GM12878 (cell line): ENCODE measurements around the gene PALLD. TPM values are rescaled to one million over a fixed set of nuclear protein-coding genes. Genes with fewer than 3 reads are reported as not detected.
A peak's percentile ranks its signal among the peaks of the same experiment; 100 is the strongest.

Source experiments
- ATAC-seq: fragments of 200-7000 bp; cut with Tn5 transposase; 3 replicates; pipeline ENCODE4 v1.9.1; 2020; ENCODE audit warnings: mild to moderate bottlenecking, moderate library complexity
- BruUV-seq: library from RNA; stranded (reverse); fragments of 400-500 nt; replicated peaks from 2 replicates; lab custom pipeline; 2021; lab: Mats Ljungman, UMichigan
- CTCF ChIA-PET: fragments of 300-600 bp; sonication (Branson Sonifier 250); formaldehyde crosslinking; extraction: SDS; loops from one replicate; lab custom pipeline; 2021; ENCODE audit warnings: inconsistent platforms; lab: Yijun Ruan, JAX
- POLR2A ChIA-PET: fragments of 350-600 bp; formaldehyde crosslinking; extraction: SDS; loops from one replicate; lab custom pipeline; 2021; ENCODE audit warnings: inconsistent platforms; lab: Charles Lee
- RAD21 ChIA-PET: fragments of 300-600 bp; sonication (Branson Sonifier 250); formaldehyde crosslinking; loops from one replicate; lab custom pipeline; 2023; ENCODE audit warnings: antibody characterized with exemption; ENCODE audit not compliant: unreplicated experiment; lab: Charles Lee
- SMC1A ChIA-PET: fragments of 300-600 bp; sonication (Branson Sonifier 250); formaldehyde crosslinking; loops from one replicate; lab custom pipeline; 2023; ENCODE audit not compliant: unreplicated experiment, uncharacterized antibody; lab: Charles Lee
- DNase-seq: peaks from one replicate; pipeline ENCODE4 v3.0.0-alpha.2; 2011; ENCODE audit warnings: low read depth, low spot score
- FAIRE-seq: peaks from 3 replicates; lab custom pipeline; 2011; peaks lifted over from hg19 to GRCh38; lab: Jason Lieb, UNC
- H2AFZ ChIP-seq: 2 replicates; pipeline ENCODE4 v1.6.0; 2011; ENCODE audit warnings: low read depth, low read length, control low read depth; ENCODE audit not compliant: control insufficient read depth
- H3K27ac ChIP-seq: 2 replicates; pipeline ENCODE4 v1.5.1; 2011; ENCODE audit warnings: control low read depth; ENCODE audit not compliant: control insufficient read depth, insufficient read depth
- H3K27me3 ChIP-seq, 2 experiments: replicated peaks in 1 of 2; 2 replicates each; pipeline versions ENCODE4 v1.6.0 to v1.6.1; 2011; ENCODE audit warnings: low read length in 1 of 2; ENCODE audit not compliant: control insufficient read depth in 2 of 2, insufficient read depth in 2 of 2
- H3K36me3 ChIP-seq, 2 experiments: 2 replicates each; pipeline ENCODE4 v1.5.1; 2011; ENCODE audit warnings: low read length in 1 of 2; ENCODE audit not compliant: control insufficient read depth in 2 of 2, insufficient read depth in 2 of 2
- H3K4me1 ChIP-seq: 2 replicates; pipeline ENCODE4 v1.6.1; 2011; ENCODE audit warnings: mild to moderate bottlenecking, low read length, moderate library complexity, mixed read lengths; ENCODE audit not compliant: control insufficient read depth, insufficient read depth
- H3K4me2 ChIP-seq: 2 replicates; pipeline ENCODE4 v1.6.0; 2011; ENCODE audit warnings: control low read depth; ENCODE audit not compliant: control insufficient read depth, insufficient read depth
- H3K4me3 ChIP-seq: fragments of 200-600 bp; sonication (generic); 2 replicates; pipeline ENCODE4 v1.5.1; 2016
- H3K79me2 ChIP-seq: 2 replicates; pipeline ENCODE4 v1.6.0; 2011; ENCODE audit warnings: low read length; ENCODE audit not compliant: control insufficient read depth, insufficient read depth
- H3K9ac ChIP-seq: 2 replicates; pipeline ENCODE4 v1.8.0; 2011; ENCODE audit warnings: low read length, control low read depth, mixed read lengths; ENCODE audit not compliant: control insufficient read depth, insufficient read depth
- H3K9me3 ChIP-seq: replicated peaks from 3 replicates; pipeline ENCODE4 v1.5.1; 2011; ENCODE audit warnings: mild to moderate bottlenecking, low read length; ENCODE audit not compliant: control insufficient read depth, insufficient read depth
- H4K20me1 ChIP-seq: 2 replicates; pipeline ENCODE4 v1.6.0; 2011; ENCODE audit not compliant: control insufficient read depth, insufficient read depth
- IKZF2 ChIP-seq, 2 experiments: fragments of 450-650 bp; IDR thresholded peaks; 2 replicates each; pipeline ENCODE4 v1.6.1; 2017; ENCODE audit warnings: mild to moderate bottlenecking in 2 of 2, moderate library complexity in 2 of 2
- MXI1 ChIP-seq: fragments of 150-350 bp; IDR thresholded peaks from 2 replicates; pipeline ENCODE4 v1.6.1; 2011; ENCODE audit warnings: low read depth, mild to moderate bottlenecking, inconsistent platforms, low read length, improper control_type of control experiment
- MYC ChIP-seq: IDR thresholded peaks from 2 replicates; pipeline ENCODE4 v1.6.1; 2011; ENCODE audit warnings: mild to moderate bottlenecking, low read length, moderate library complexity, inconsistent platforms; ENCODE audit not compliant: insufficient read depth, insufficient replicate concordance, insufficient read length, severe bottlenecking
- RAD51 ChIP-seq: fragments of 450-650 bp; IDR thresholded peaks from 2 replicates; pipeline ENCODE4 v1.6.1; 2016; ENCODE audit warnings: moderate library complexity, mild to moderate bottlenecking, inconsistent platforms
- SMAD5 ChIP-seq: IDR thresholded peaks from 2 replicates; pipeline ENCODE4 v1.6.1; 2016; ENCODE audit warnings: antibody characterized with exemption, low read depth
- SMC3 ChIP-seq: IDR thresholded peaks from 2 replicates; pipeline ENCODE4 v1.6.1; 2011; ENCODE audit warnings: low read length, improper control_type of control experiment, borderline replicate concordance
- YBX1 ChIP-seq: fragments of 450-650 bp; IDR thresholded peaks from 2 replicates; pipeline ENCODE4 v1.6.1; 2016; ENCODE audit warnings: antibody characterized with exemption
- ZNF622 ChIP-seq: fragments of 450-650 bp; IDR thresholded peaks from 2 replicates; pipeline ENCODE4 v1.6.1; 2017; ENCODE audit warnings: mild to moderate bottlenecking, inconsistent platforms
- WGBS: methylation state at CpG from one replicate; pipeline ENCODE4 v1.1.6; 2016; ENCODE audit warnings: low lambda C conversion rate; ENCODE audit not compliant: insufficient replicate concordance, insufficient coverage; ENCODE audit errors: missing lambda C conversion rate; 5-methylcytosine and 5-hydroxymethylcytosine counted together
- in situ Hi-C: fragments of 300-500 bp; cut with MboI; formaldehyde crosslinking; loops from 9 replicates; pipeline ENCODE4 v1.14.3; 2018; ENCODE audit warnings: mixed read lengths
- intact Hi-C: fragments of 100-400 bp; cut with micrococcal nuclease; formaldehyde crosslinking; loops from one replicate; pipeline ENCODE4 v1.14.2; 2022; ENCODE audit not compliant: unreplicated experiment
- polyA plus RNA-seq, 11 experiments: library from polyadenylated mRNA; depleted of rRNA in 4 of 11; unstranded in 6 of 11; stranded (reverse) in 5 of 11; fragments of >200 nt; fragmentation: Nextera tagmentation in 4 of 11; fragmentation: Illumina TruSeq in 1 of 11; extraction: Ambion mirVana in 4 of 11; extraction: Trizol in 1 of 11; gene quantifications; 1 replicate in 1 of 11; 2 replicates in 10 of 11; pipeline versions ENCODE4 v1.2.1 to v1.2.3, GENCODE V29; 2011 to 2016; ENCODE audit warnings: inconsistent platforms in 2 of 11, missing spikeins in 2 of 11, low read depth in 1 of 11
- total RNA-seq, 4 experiments: library from RNA; depleted of rRNA in 3 of 4; stranded (reverse); fragments of >200 nt in 3 of 4; fragmentation: Illumina TruSeq in 1 of 4; extraction: Trizol in 1 of 4; gene quantifications; 2 replicates each; pipeline versions ENCODE4 v1.2.1 to v1.2.3, GENCODE V29; 2013 to 2021
- TF ChIP-seq, protein P1 (sequence below): IDR thresholded peaks from 2 replicates; pipeline ENCODE4 v1.6.1; 2011; ENCODE audit warnings: low read depth, mild to moderate bottlenecking, low read length, moderate library complexity, borderline replicate concordance; ENCODE audit errors: extremely low read depth
- TF ChIP-seq, protein P2 (sequence below): IDR thresholded peaks from 2 replicates; pipeline ENCODE4 v1.6.1; 2011; ENCODE audit warnings: low read depth, low read length, improper control_type of control experiment, borderline replicate concordance

Gene PALLD
- total and polyA plus RNA-seq, 10 of the 15 experiments (the other 5 are each of a cell fraction or from before 2014, with no cell fraction given): 1.0 to 7.7 (median 1.7) TPM

DNA sequence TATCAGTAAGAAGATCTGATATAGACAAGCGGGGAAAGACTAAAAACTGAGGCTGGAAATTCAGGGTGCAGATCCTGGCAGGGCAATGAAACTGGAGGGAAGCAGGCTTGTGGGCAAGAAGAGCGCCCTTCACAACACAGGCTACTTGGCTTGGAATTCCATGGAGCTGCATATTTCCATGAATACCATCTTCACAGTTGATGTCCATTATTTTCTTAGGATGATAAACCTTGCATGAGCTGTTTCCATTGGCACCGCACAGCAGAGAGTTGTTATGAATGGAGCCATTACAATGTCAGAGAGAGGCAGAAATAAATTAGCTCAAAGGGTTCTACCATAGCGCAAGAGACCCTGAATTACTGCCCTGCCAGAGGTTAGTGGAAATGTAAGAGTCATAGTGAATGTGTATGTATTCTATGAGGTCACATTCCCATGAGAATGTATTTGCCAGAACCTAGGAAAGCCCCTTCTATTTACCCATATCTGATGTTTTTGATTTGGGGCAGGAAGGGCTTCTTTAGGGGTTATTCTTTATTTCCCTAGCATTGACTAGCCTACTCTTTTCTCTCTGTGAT lies 215.6 kb downstream of the PALLD start:
- Histone ChIP-seq H3K9me3 (no peaks in the 10 kb centered on the region), H3K4me2 (no peak overlapping the region), H3K9ac (no peak overlapping the region), H3K4me3 (no peak overlapping the region), H3K27me3 (no peaks in the 10 kb centered on the region; a peak in 1 of 4 replicates), H2AFZ (no peak overlapping the region), H3K79me2 (no peaks in the 10 kb centered on the region), H3K27ac (no peak overlapping the region), H3K4me1 (no peaks in the 10 kb centered on the region), H3K36me3 (no peaks in the 10 kb centered on the region), H4K20me1 (no peaks in the 10 kb centered on the region)
- no peak for TF ChIP-seq ZNF622
- TF ChIP-seq YBX1: no peak
- TF ChIP-seq, protein P1, sequence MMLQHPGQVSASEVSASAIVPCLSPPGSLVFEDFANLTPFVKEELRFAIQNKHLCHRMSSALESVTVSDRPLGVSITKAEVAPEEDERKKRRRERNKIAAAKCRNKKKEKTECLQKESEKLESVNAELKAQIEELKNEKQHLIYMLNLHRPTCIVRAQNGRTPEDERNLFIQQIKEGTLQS: no peak
- no peak for TF ChIP-seq IKZF2 (IDR thresholded peaks at IDR 0.05)
- no peak for TF ChIP-seq SMAD5
- TF ChIP-seq SMC3: no peak
- no peak for TF ChIP-seq RAD51
- TF ChIP-seq, protein P2, sequence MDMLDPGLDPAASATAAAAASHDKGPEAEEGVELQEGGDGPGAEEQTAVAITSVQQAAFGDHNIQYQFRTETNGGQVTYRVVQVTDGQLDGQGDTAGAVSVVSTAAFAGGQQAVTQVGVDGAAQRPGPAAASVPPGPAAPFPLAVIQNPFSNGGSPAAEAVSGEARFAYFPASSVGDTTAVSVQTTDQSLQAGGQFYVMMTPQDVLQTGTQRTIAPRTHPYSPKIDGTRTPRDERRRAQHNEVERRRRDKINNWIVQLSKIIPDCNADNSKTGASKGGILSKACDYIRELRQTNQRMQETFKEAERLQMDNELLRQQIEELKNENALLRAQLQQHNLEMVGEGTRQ: no peak
- no peak for TF ChIP-seq MYC
- TF ChIP-seq MXI1: no peak
- no TSS peak for BruUV-seq
- 20% methylated on average over 4 of the region's 4 CpGs for WGBS
- FAIRE-seq (no peak), ATAC-seq (peak; percentile 42), DNase-seq (no peak)
- POLR2A ChIA-PET: interaction anchor here (1.1 kb wide), 1 partner anchor 209 kb away, joined by 3 read pairs; no protein-coding TSS in a partner anchor
- CTCF ChIA-PET: interaction anchor here (0.6 to 10.3 kb wide), 25 partner anchors 9 to 781 kb away, joined by 3 to 362 read pairs (median 9); no protein-coding TSS in a partner anchor
- intact Hi-C loops: loop anchor here (5.0 to 10.0 kb wide), 3 partner anchors 85 to 528 kb away; no protein-coding TSS in a partner anchor
- in situ Hi-C loops: no loop called here
- SMC1A ChIA-PET: interaction anchor here (0.8 to 8.3 kb wide), 32 partner anchors 9 to 296 kb away, joined by 3 to 292 read pairs (median 8); no protein-coding TSS in a partner anchor
- RAD21 ChIA-PET: interaction anchor here (0.9 to 5.0 kb wide), 25 partner anchors 9 to 773 kb away, joined by 3 to 116 read pairs (median 5); partner anchors contain the start of gene CBR4
